Neural progenitor cell (in vitro differentiated cells): ENCODE data around the gene EIF4E. TPM values are rescaled to one million over a fixed set of nuclear protein-coding genes. Genes with fewer than 3 reads are reported as not detected.
"Not testable (repeated sequence)": the region's sequence is repeated elsewhere in the genome, so short reads cannot be mapped to it uniquely, and the experiment has no call there.

Source experiments
- DNase-seq: peaks from one replicate; pipeline ENCODE4 v3.0.0-alpha.2; 2016; ENCODE audit warnings: low spot score
- H2AFZ ChIP-seq: fragments of 200-600 bp; sonication (generic); replicated peaks from 2 replicates; pipeline ENCODE4 v1.6.1; 2016; ENCODE audit warnings: antibody characterized with exemption
- H3F3A ChIP-seq: fragments of 200-600 bp; sonication (generic); 2 replicates; pipeline ENCODE4 v1.6.1; 2016; ENCODE audit warnings: antibody characterized with exemption, low read depth
- H3K27ac ChIP-seq: fragments of 200-600 bp; sonication (generic); 2 replicates; pipeline ENCODE4 v1.5.1; 2016; ENCODE audit warnings: mild to moderate bottlenecking
- H3K27me3 ChIP-seq: fragments of 200-600 bp; sonication (generic); 2 replicates; pipeline ENCODE4 v1.6.1; 2016; ENCODE audit warnings: mild to moderate bottlenecking, moderate library complexity
- H3K36me3 ChIP-seq: fragments of 200-600 bp; sonication (generic); 2 replicates; pipeline ENCODE4 v1.5.1; 2016
- H3K4me1 ChIP-seq: fragments of 200-600 bp; sonication (generic); 2 replicates; pipeline ENCODE4 v1.6.1; 2016; ENCODE audit warnings: mixed run types
- H3K4me2 ChIP-seq: fragments of 200-600 bp; sonication (generic); 2 replicates; pipeline ENCODE4 v1.6.1; 2016
- H3K4me3 ChIP-seq: fragments of 200-600 bp; sonication (generic); 2 replicates; pipeline ENCODE4 v1.5.1; 2016
- H3K79me2 ChIP-seq: fragments of 200-600 bp; sonication (generic); 2 replicates; pipeline ENCODE4 v1.6.1; 2016; ENCODE audit warnings: low read depth
- H3K9ac ChIP-seq: fragments of 200-600 bp; sonication (generic); 2 replicates; pipeline ENCODE4 v1.6.1; 2016
- H3K9me3 ChIP-seq: fragments of 200-600 bp; sonication (generic); 2 replicates; pipeline ENCODE4 v1.5.1; 2016; ENCODE audit warnings: low read depth
- H4K20me1 ChIP-seq: fragments of 200-600 bp; sonication (generic); 2 replicates; pipeline ENCODE4 v1.6.1; 2016; ENCODE audit warnings: low read depth
- H3K27ac Mint-ChIP-seq: 3 replicates; pipeline ENCODE4 v1.8.0; 2021; ENCODE audit warnings: mixed read lengths
- H3K27me3 Mint-ChIP-seq: 2 replicates; pipeline ENCODE4 v1.8.0; 2022; ENCODE audit warnings: low read depth, mild to moderate bottlenecking, inconsistent platforms, moderate library complexity, mixed read lengths; ENCODE audit not compliant: insufficient read depth
- H3K36me3 Mint-ChIP-seq: 3 replicates; pipeline ENCODE4 v1.8.0; 2021; ENCODE audit warnings: mixed read lengths
- H3K4me1 Mint-ChIP-seq: 3 replicates; pipeline ENCODE4 v1.8.0; 2021; ENCODE audit warnings: mixed read lengths
- H3K4me3 Mint-ChIP-seq: 3 replicates; pipeline ENCODE4 v1.8.0; 2021; ENCODE audit warnings: mild to moderate bottlenecking, moderate library complexity, mixed read lengths
- H3K9me3 Mint-ChIP-seq: 3 replicates; pipeline ENCODE4 v1.8.0; 2020; ENCODE audit warnings: mixed read lengths
- CTCF ChIP-seq: fragments of 200-600 bp; sonication (generic); IDR thresholded peaks from 2 replicates; pipeline ENCODE4 v1.5.1; 2017; ENCODE audit warnings: antibody characterized with exemption, mild to moderate bottlenecking
- EZH2 ChIP-seq: fragments of 200-600 bp; sonication (generic); IDR thresholded peaks from 2 replicates; pipeline ENCODE4 v1.6.1; 2017; ENCODE audit warnings: antibody characterized with exemption, mild to moderate bottlenecking, moderate library complexity
- EZH2phosphoT487 ChIP-seq: fragments of 200-600 bp; sonication (generic); IDR thresholded peaks from 2 replicates; pipeline ENCODE4 v1.6.1; 2017; ENCODE audit warnings: antibody characterized with exemption
- total RNA-seq: library from RNA; depleted of rRNA; stranded (reverse); fragments of >200 nt; gene quantifications from 2 replicates; pipeline ENCODE4 v1.2.3, GENCODE V29; 2015; ENCODE audit warnings: low replicate concordance

The EIF4E gene
- total RNA-seq, 1 donor from 2014 or later: 340 TPM

GRCh38 chr4:98939438-98939837 lies 10.5 kb upstream of the EIF4E start:
- no peaks in the 10 kb centered on the region for H3K9me3 ChIP-seq
- no peak overlapping the region for H2AFZ ChIP-seq
- Mint-ChIP-seq H3K9me3 (no peaks in the 10 kb centered on the region), H3K4me3 (no peak overlapping the region), H3K4me1 (no peaks in the 10 kb centered on the region), H3K27me3 (no peaks in the 10 kb centered on the region), H3K27ac (no peak overlapping the region), H3K36me3 (no peaks in the 10 kb centered on the region)
- H3K4me3 ChIP-seq: no peak overlapping the region
- H3K4me1 ChIP-seq: no peaks in the 10 kb centered on the region
- H3K27me3 ChIP-seq: no peaks in the 10 kb centered on the region
- H3K79me2 ChIP-seq: no peaks in the 10 kb centered on the region
- H3K27ac ChIP-seq: no peak overlapping the region
- no peaks in the 10 kb centered on the region for H3F3A ChIP-seq
- H3K9ac ChIP-seq: no peak overlapping the region
- no peak for DNase-seq
- no peak overlapping the region for H3K4me2 ChIP-seq
- no peaks in the 10 kb centered on the region for H3K36me3 ChIP-seq
- no peaks in the 10 kb centered on the region for H4K20me1 ChIP-seq
- no peak for TF ChIP-seq EZH2
- no peak for TF ChIP-seq EZH2phosphoT487
- TF ChIP-seq CTCF: no peak

GRCh38 chr4:98937986-98938720 lies 9.2 kb upstream of the EIF4E start:
- H3K27ac Mint-ChIP-seq: no peak overlapping the region
- no peaks in the 10 kb centered on the region for H3K79me2 ChIP-seq
- no peaks in the 10 kb centered on the region for H3K4me1 Mint-ChIP-seq

GRCh38 chr4:98935633-98936032 lies 6.7 kb upstream of the EIF4E start:
- Histone ChIP-seq H4K20me1 (no peaks in the 10 kb centered on the region), H3K4me2 (no peak overlapping the region), H3K27me3 (no peaks in the 10 kb centered on the region), H3K79me2 (no peaks in the 10 kb centered on the region), H3F3A (no peaks in the 10 kb centered on the region), H3K4me3 (no peak overlapping the region), H3K4me1 (no peaks in the 10 kb centered on the region), H3K9me3 (peaks cover 4% of the 10 kb centered on the region), H2AFZ (no peak overlapping the region), H3K27ac (no peak overlapping the region), H3K36me3 (no peaks in the 10 kb centered on the region), H3K9ac (no peak overlapping the region)
- H3K36me3 Mint-ChIP-seq: no peaks in the 10 kb centered on the region
- H3K4me1 Mint-ChIP-seq: no peaks in the 10 kb centered on the region
- DNase-seq: no peak
- peaks cover 10% of the 10 kb centered on the region for H3K9me3 Mint-ChIP-seq
- H3K27ac Mint-ChIP-seq: no peak overlapping the region
- H3K27me3 Mint-ChIP-seq: no peaks in the 10 kb centered on the region
- no peak overlapping the region for H3K4me3 Mint-ChIP-seq
- TF ChIP-seq EZH2: no peak
- no peak for TF ChIP-seq CTCF
- TF ChIP-seq EZH2phosphoT487: no peak

More at GRCh38 chr4:98937986-98938720, 9.2 kb upstream of the EIF4E start:
- H3K4me1 ChIP-seq: no peaks in the 10 kb centered on the region
- no peaks in the 10 kb centered on the region for H3K27me3 ChIP-seq
- TF ChIP-seq CTCF (no peak), EZH2phosphoT487 (no peak), EZH2 (no peak)
- H3K27ac ChIP-seq: no peak overlapping the region
- H4K20me1 ChIP-seq: no peaks in the 10 kb centered on the region
- no peak overlapping the region for H3K9ac ChIP-seq
- no peak overlapping the region for H3K4me2 ChIP-seq
- no peaks in the 10 kb centered on the region for H3K9me3 Mint-ChIP-seq
- no peaks in the 10 kb centered on the region for H3K27me3 Mint-ChIP-seq
- no peaks in the 10 kb centered on the region for H3F3A ChIP-seq
- H3K36me3 Mint-ChIP-seq: no peaks in the 10 kb centered on the region
- no peak overlapping the region for H3K4me3 Mint-ChIP-seq
- DNase-seq: no peak
- no peak overlapping the region for H3K4me3 ChIP-seq
- no peaks in the 10 kb centered on the region for H3K36me3 ChIP-seq
- H2AFZ ChIP-seq: no peak overlapping the region
- H3K9me3 ChIP-seq: no peaks in the 10 kb centered on the region

- not testable (repeated sequence) for H4K20me1 ChIP-seq, H3K4me1 ChIP-seq, H3K4me1 Mint-ChIP-seq, H3K27me3 ChIP-seq, DNase-seq, H3K4me3 Mint-ChIP-seq, H3F3A ChIP-seq, H3K27ac Mint-ChIP-seq, H3K36me3 Mint-ChIP-seq, H2AFZ ChIP-seq, H3K9ac ChIP-seq, H3K79me2 ChIP-seq, H3K9me3 ChIP-seq, H3K27ac ChIP-seq, H3K4me3 ChIP-seq, H3K4me2 ChIP-seq, H3K27me3 Mint-ChIP-seq, H3K36me3 ChIP-seq
- peaks cover 18% of the 10 kb centered on the region for H3K9me3 Mint-ChIP-seq
These were observed 5.9 kb upstream of the EIF4E start for GRCh38 chr4:98934851-98935250.
